Sciatic nerve (tissue), 2 donors: ENCODE data around the gene NELFA. TPM values are rescaled to one million over a fixed set of nuclear protein-coding genes. Genes with fewer than 3 reads are reported as not detected.
"Not testable (repeated sequence)": the region's sequence is repeated elsewhere in the genome, so short reads cannot be mapped to it uniquely, and the experiment has no call there.

ENCODE experiments used
- ATAC-seq: fragments of 200-7000 bp; cut with Tn5 transposase; one replicate; pipeline ENCODE4 v1.9.1; 2020; ENCODE audit warnings: mild to moderate bottlenecking, moderate library complexity
- DNase-seq: peaks from one replicate; pipeline ENCODE4 v3.0.0-alpha.2; 2020; ENCODE audit warnings: low spot score
- intact Hi-C: fragments of 100-400 bp; cut with DNase I; formaldehyde crosslinking; loops from one replicate; pipeline ENCODE4 v1.14.2; 2022
- total RNA-seq: library from RNA; stranded (reverse); fragmentation: NEBNext Ultra II Directional; extraction: Animal tissue kit (Norgen Biotek cat#: 25700); gene quantifications from one replicate; pipeline ENCODE4 v1.2.1, GENCODE V29; 2021
- donor health status: DM: no; HTN: no; CAD: no.
- donor health status: DM: no; HTN: no; CAD: no.

The NELFA gene
- total RNA-seq, 1 donor from 2014 or later = 27.2 TPM

- intact Hi-C loops = no loop called here
- peak; percentile 82 for ATAC-seq
- DNase-seq = peak; percentile 89
Measured at GRCh38 chr4:2041239-2042130, 32.7 kb upstream of the NELFA start.

DNA sequence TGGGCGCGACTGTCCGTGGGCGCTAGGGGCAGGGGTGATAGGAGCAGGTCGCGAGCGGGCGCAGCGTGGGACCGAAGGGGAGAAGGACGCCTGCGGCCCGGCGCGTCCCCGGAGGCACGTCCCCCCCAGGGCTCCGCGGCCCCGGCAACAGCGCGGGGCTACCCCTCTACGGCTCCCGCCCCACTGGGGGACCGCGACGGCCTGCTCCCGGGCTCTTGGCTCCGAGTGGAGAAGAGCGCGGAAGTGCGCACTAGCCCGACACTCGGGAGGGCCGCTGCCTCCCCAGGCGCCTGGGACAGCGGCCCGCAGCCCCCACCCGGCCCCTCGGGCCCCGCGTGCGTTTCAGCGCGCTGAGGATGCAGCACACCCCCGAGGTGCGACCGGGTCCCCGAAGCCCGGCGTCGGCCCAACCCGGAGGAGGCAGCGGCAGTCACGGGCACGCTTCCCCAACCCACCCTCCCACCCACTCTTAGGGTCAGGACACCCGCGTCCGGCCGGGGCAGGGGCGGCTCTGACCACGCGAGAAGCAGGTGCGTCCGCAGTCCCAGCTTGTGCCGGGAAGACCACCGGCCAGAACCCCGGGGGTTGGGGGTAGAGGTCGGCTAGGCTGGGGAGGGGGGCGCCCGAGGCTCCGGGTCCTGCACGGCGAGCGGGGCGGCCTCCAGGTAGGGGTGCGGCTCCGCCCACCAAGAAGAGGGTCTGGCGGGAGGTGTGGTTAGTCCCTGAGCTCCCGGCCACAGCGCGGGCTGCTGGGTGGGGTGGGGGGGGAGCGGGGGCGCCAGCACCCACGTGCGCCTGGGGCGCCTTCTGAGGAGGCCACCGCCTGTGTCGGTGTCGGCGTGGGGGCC, 31.8 kb upstream of the NELFA start:
- no peak for ATAC-seq
- no peak for DNase-seq
- intact Hi-C loops = no loop called here

DNA sequence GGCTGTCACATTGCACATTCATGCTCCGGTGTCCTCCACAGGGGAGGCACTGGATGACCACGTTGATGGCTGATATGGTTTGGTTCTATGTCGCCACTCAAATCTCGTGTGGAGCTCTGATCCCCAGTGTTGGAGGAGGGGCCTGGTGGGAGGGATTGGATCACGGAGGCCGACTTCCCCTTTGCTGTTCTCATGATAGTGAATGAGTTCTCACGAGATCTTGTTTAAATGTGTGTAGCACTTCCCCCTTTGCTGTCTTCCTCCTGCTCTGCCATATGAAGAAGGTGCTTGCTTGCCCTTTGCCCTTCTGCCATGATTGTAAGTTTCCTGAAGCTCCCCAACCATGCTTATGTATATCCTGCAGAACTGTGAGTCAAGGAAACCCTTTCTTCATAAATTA, 28.1 kb upstream of the NELFA start:
- DNase-seq = no peak
- ATAC-seq = no peak
- intact Hi-C loops = no loop called here

DNA sequence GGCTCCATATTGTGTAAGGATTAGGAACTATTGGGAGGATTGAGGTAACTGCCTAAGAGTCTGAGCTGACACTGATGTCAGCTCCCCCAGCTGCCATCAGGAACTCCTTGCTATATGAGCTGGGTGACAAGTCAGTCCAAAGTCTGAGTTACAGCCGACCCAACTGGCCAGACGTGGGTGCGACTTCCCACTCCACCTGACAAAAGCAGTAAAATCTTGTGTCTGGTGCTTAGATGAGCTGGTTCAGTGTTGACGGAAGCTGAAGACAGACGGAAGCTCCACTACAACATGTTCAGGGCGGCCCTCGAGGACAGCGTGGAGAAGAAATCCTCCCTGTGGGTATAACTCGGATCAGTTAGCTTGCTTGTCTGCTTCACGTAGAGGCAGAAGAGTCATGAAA, 27.6 kb upstream of the NELFA start:
- ATAC-seq (no peak), DNase-seq (no peak)
- intact Hi-C loops = no loop called here

DNA sequence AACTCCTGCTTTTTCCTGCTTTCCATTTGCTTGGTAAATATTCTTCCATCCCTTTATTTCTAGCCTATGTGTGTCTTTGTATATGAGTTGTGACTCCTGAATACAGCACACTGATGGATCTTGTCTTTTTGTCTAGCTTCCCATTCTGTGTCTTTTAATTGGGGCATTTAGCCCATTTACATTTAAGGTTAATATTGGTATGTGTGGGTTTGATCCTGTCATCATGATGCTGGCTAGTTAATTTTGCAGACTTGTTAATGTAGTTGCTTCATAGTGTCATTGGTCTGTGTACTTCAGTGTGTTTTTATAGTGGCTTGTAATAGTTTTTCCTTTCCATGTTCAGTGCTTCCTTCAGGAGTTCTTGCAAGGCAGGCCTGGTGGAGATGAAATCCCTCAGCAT, 22.4 kb upstream of the NELFA start:
- intact Hi-C loops, DNase-seq, ATAC-seq: not testable (repeated sequence)

GRCh38 chr4:2027120-2027519, 18.3 kb upstream of the NELFA start:
- ATAC-seq, intact Hi-C loops, DNase-seq: not testable (repeated sequence)

GRCh38 chr4:2025817-2026216, 17.0 kb upstream of the NELFA start:
- intact Hi-C loops = no loop called here
- DNase-seq = no peak
- no peak for ATAC-seq

GRCh38 chr4:2024683-2025082, 15.9 kb upstream of the NELFA start:
- intact Hi-C loops = no loop called here
- no peak for DNase-seq
- no peak for ATAC-seq

DNA sequence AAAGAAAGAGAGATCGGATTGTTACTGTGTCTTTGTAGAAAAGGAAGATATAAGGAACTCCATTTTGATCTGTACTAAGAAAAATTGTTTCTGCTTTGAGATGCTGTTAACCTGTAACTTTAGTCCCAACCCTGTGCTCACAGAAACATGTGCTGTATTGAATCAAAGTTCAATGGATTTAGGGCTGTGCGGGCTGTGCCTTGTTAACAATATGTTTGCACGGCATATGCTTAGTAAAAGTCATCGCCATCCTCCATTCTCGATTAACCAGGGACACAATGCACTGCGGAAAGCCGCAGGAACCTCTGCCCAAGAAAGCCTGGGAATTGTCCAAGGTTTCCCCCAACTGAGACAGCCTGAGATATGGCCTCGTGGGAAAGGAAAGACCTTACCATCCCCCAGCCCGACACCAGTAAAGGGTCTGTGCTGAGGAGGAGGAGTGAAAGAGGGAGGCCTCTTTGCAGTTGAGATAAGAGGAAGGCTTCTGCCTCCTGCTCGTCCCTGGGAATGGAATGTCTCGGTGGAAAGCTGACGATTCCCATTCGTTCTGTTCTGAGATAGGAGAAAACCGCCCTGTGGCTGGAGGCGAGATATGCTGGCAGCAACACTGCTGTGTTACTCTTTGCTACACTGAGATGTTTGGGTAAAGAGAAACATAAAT, 12.7 kb upstream of the NELFA start:
- intact Hi-C loops, DNase-seq, ATAC-seq: not testable (repeated sequence)

GRCh38 chr4:2015008-2015407, 6.2 kb upstream of the NELFA start:
- intact Hi-C loops = no loop called here
- DNase-seq = no peak
- ATAC-seq = no peak

GRCh38 chr4:2011583-2011982, 2.8 kb upstream of the NELFA start:
- no peak for DNase-seq
- intact Hi-C loops = no loop called here
- ATAC-seq = no peak

DNA sequence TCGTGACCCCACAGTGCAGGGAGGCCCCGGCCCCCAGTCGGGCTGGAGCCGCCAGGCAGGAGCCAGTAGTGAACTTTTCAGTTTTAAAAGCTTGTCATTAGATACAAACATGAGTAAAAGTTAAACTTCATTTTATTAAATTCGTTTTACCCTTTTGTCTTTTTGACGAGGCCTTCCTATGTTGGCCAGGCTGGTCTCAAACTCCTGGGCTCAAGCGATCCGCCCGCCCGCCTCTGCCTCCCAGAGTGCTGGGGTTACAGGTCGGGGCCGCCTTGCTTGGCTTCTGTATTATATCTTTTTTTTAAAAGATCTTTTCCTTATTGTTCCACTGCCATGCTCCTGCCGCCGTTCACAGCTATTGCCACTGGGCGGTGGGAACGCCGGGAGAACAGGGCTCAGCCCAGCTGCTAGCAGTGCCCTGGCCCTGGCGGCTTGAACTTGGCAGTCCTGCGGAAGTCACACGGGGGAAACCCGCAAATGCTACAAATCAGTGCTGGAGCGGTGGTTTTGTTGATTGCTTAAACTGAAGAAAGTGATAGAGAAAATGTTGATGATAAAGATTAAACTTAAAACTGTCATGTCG, 968 bp upstream of the NELFA start:
- ATAC-seq = peak; percentile 45
- peak; percentile 73 for DNase-seq
- intact Hi-C loops = no loop called here

DNA sequence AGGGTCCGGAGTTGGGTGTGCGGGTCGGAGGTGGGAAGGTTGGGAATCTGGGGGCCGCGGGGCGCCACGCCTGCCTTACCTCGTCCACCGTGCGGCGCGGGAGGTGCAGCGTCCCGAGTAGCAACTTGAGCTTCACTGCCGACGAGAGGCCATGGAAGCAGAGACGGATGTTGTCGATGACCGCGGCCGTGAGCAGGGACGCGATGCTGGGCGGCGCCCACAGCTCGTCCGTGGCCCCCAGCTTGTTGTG, 178 bp downstream of the NELFA start:
- intact Hi-C loops = no loop called here
- ATAC-seq (no peak), DNase-seq (no peak)

- intact Hi-C loops = no loop called here
- ATAC-seq (no peak), DNase-seq (peak; percentile 64)
Measured at GRCh38 chr4:2007804-2008670, 737 bp downstream of the NELFA start.

DNA sequence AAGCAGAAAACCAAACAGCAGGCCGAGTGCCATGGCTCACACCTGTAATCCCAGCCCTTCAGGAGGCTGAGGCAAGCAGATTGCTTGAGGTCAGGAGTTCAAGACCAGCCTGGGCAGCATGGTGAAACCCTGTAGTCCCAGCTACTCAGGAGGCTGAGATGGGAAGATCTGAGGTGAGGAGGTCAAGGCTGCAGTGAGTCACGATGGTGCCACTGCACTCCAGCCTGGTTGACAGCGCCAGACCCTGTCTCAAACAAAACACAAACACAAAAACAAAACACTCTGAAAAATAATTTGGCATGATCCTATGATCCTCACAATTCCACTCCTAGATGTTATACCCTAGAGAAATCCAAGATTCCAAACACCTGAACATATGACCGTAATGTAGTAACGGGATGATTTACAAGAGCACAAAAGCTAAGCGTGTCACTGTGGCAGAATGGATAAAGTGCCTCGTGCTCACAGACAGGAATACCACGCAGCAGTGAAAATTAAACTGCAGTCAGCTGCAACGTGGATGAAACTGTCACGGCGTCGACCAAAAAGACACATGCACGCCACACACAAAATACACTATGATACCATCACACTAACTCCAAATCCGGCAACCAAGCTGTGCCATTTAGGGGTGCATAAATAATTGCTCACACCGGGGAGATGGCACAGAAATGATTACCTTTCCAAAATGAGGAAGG, 1.7 kb downstream of the NELFA start:
- ATAC-seq = no peak
- intact Hi-C loops = no loop called here
- DNase-seq = no peak

GRCh38 chr4:2006367-2006766, 2.4 kb downstream of the NELFA start:
- intact Hi-C loops = no loop called here
- DNase-seq (no peak), ATAC-seq (no peak)

- intact Hi-C loops, DNase-seq, ATAC-seq: not testable (repeated sequence)
Measured at GRCh38 chr4:2003361-2003760, 5.4 kb downstream of the NELFA start.

GRCh38 chr4:1999308-1999707, 9.5 kb downstream of the NELFA start:
- ATAC-seq, intact Hi-C loops, DNase-seq: not testable (repeated sequence)
